HEK293T (cell line): ENCODE measurements around the gene GPR68.

Experiments used
- CTCF ChIA-PET: fragments of 350-600 bp; formaldehyde crosslinking; extraction: SDS; loops from one replicate; lab custom pipeline; 2021; ENCODE audit warnings: antibody characterized with exemption, inconsistent platforms; lab: Yijun Ruan, JAX
- POLR2A ChIA-PET: fragments of 350-600 bp; formaldehyde crosslinking; extraction: SDS; loops from one replicate; lab custom pipeline; 2020; ENCODE audit warnings: antibody characterized with exemption, inconsistent platforms; lab: Yijun Ruan, JAX
- DNase-seq: peaks from one replicate; pipeline ENCODE4 v3.0.0; 2012; ENCODE audit warnings: mixed read lengths; ENCODE audit errors: extremely low spot score
- ARNT ChIP-seq: fragments of 450-650 bp; IDR thresholded peaks from 2 replicates; pipeline ENCODE4 v1.6.1; 2017; ENCODE audit warnings: mild to moderate bottlenecking
- BHLHE40 ChIP-seq: fragments of 450-650 bp; IDR thresholded peaks from 2 replicates; pipeline ENCODE4 v1.6.1; 2016; ENCODE audit warnings: mild to moderate bottlenecking, moderate library complexity, borderline replicate concordance
- CTBP1 ChIP-seq: fragments of 450-650 bp; IDR thresholded peaks from 2 replicates; pipeline ENCODE4 v1.6.1; 2016; ENCODE audit warnings: borderline replicate concordance
- ELF4 ChIP-seq: fragments of 450-650 bp; IDR thresholded peaks from 2 replicates; pipeline ENCODE4 v1.6.1; 2017; ENCODE audit warnings: antibody characterized with exemption
- FOXA1 ChIP-seq: fragments of 450-650 bp; IDR thresholded peaks from 2 replicates; pipeline ENCODE4 v1.6.1; 2016; ENCODE audit warnings: mild to moderate bottlenecking
- FOXK2 ChIP-seq: fragments of 450-650 bp; IDR thresholded peaks from 2 replicates; pipeline ENCODE4 v1.6.1; 2016; ENCODE audit warnings: mild to moderate bottlenecking
- FOXM1 ChIP-seq: fragments of 450-650 bp; IDR thresholded peaks from 2 replicates; pipeline ENCODE4 v1.6.1; 2017; ENCODE audit warnings: mild to moderate bottlenecking, borderline replicate concordance
- HDGF ChIP-seq: fragments of 450-650 bp; IDR thresholded peaks from 2 replicates; pipeline ENCODE4 v1.6.1; 2017; ENCODE audit warnings: antibody characterized with exemption, borderline replicate concordance
- L3MBTL2 ChIP-seq: fragments of 450-650 bp; conservative IDR thresholded peaks from 2 replicates; pipeline ENCODE4 v1.6.1; 2016; ENCODE audit warnings: mild to moderate bottlenecking
- LEF1 ChIP-seq: fragments of 450-650 bp; IDR thresholded peaks from 2 replicates; pipeline ENCODE4 v1.6.1; 2017; ENCODE audit warnings: mild to moderate bottlenecking, borderline replicate concordance
- NFRKB ChIP-seq: fragments of 450-650 bp; IDR thresholded peaks from 2 replicates; pipeline ENCODE4 v1.6.1; 2016; ENCODE audit warnings: mild to moderate bottlenecking, moderate library complexity
- SP1 ChIP-seq: fragments of 450-650 bp; IDR thresholded peaks from 2 replicates; pipeline ENCODE4 v1.6.1; 2017
- SUZ12 ChIP-seq: fragments of 450-650 bp; IDR thresholded peaks from 2 replicates; pipeline ENCODE4 v1.6.1; 2016; ENCODE audit warnings: mild to moderate bottlenecking
- TARDBP ChIP-seq: fragments of 450-650 bp; IDR thresholded peaks from 2 replicates; pipeline ENCODE4 v1.6.1; 2016
- ZNF384 ChIP-seq: fragments of 450-650 bp; IDR thresholded peaks from 2 replicates; pipeline ENCODE4 v1.6.1; 2016
- TF ChIP-seq, protein P1 (sequence below): fragments of 450-650 bp; IDR thresholded peaks from 2 replicates; pipeline ENCODE4 v1.6.1; 2016

GPR68 gene

DNA sequence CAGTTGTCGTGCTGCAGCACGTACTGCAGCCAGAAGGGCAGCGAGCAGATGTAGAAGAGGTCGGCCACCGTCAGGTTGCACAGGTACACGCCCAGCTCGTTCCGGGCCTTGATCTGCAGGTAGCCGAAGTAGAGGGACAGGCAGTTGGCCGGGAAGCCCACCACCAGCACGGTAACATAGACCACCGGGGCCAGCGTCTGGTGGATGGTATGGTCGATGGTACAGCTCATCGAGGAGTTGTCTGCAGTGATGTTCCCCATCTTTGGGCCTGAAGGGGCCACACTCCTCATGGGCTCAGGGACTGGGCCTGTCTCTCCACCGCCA is 9.8 kb downstream of the GPR68 start:
- CTCF ChIA-PET: no interaction called here
- TF ChIP-seq SUZ12 (no peak), NFRKB (no peak), LEF1 (no peak), CTBP1 (no peak), ARNT (no peak), ELF4 (no peak), FOXM1 (no peak)
- DNase-seq: no peak
- POLR2A ChIA-PET: no interaction called here

GRCh38 chr14:91233936-91234790 is 10.3 kb downstream of the GPR68 start:
- no peak for DNase-seq
- ChIA-PET POLR2A (no interaction called here), CTCF (no interaction called here)
- TF ChIP-seq TARDBP: no peak
- no peak for TF ChIP-seq LEF1
- TF ChIP-seq, protein P1, sequence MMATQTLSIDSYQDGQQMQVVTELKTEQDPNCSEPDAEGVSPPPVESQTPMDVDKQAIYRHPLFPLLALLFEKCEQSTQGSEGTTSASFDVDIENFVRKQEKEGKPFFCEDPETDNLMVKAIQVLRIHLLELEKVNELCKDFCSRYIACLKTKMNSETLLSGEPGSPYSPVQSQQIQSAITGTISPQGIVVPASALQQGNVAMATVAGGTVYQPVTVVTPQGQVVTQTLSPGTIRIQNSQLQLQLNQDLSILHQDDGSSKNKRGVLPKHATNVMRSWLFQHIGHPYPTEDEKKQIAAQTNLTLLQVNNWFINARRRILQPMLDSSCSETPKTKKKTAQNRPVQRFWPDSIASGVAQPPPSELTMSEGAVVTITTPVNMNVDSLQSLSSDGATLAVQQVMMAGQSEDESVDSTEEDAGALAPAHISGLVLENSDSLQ: no peak

DNA sequence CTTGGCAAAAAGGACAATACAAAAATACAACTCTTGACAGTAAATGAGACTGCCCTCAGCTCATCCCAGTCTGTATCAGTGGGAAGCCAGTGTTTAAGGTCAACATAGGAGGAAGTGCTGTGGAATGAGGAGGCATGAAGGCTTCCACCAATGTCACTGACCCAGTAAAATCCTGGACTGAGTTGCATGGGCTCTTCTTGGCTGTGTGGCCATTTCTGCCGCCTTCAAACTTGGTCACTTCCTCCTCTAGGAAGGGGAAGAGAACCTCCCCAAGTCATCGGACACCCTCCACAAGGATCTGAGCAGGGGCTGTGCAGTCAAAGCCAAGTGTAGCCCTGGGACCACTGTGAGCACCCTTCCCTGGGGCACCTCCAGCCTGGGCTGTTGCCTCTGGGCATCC is 11.9 kb downstream of the GPR68 start:
- DNase-seq: no peak
- TF ChIP-seq SP1: no peak
- no peak for TF ChIP-seq FOXK2
- TF ChIP-seq BHLHE40: no peak
- TF ChIP-seq LEF1: no peak
- no peak for TF ChIP-seq FOXA1
- no peak for TF ChIP-seq ZNF384
- no peak for TF ChIP-seq HDGF
- no peak for TF ChIP-seq L3MBTL2
- TF ChIP-seq FOXM1: no peak
- TF ChIP-seq TARDBP: no peak
- TF ChIP-seq ELF4: no peak
- TF ChIP-seq CTBP1: no peak
- no peak for TF ChIP-seq NFRKB
- POLR2A ChIA-PET: no interaction called here
- CTCF ChIA-PET: no interaction called here

- TF ChIP-seq CTBP1 (no peak), BHLHE40 (no peak), ARNT (no peak), ZNF384 (no peak), FOXK2 (no peak), LEF1 (no peak), NFRKB (no peak), SP1 (no peak), L3MBTL2 (no peak), TARDBP (no peak), FOXM1 (no peak), ELF4 (no peak)
- TF ChIP-seq, protein P1: no peak
- POLR2A ChIA-PET: no interaction called here
- no peak for DNase-seq
- CTCF ChIA-PET: no interaction called here
These were observed 12.5 kb downstream of the GPR68 start for GRCh38 chr14:91232052-91232451.

- TF ChIP-seq BHLHE40 (no peak), ELF4 (no peak), SUZ12 (no peak), ARNT (no peak), NFRKB (no peak), FOXM1 (no peak), ZNF384 (no peak)
- TF ChIP-seq, protein P1: no peak
- no peak for DNase-seq
- ChIA-PET POLR2A (no interaction called here), CTCF (no interaction called here)
These were observed 13.1 kb downstream of the GPR68 start for GRCh38 chr14:91231446-91231845.

- TF ChIP-seq ARNT (no peak), LEF1 (no peak), NFRKB (no peak), TARDBP (no peak)
- TF ChIP-seq, protein P1: no peak
- CTCF ChIA-PET: no interaction called here
- POLR2A ChIA-PET: no interaction called here
- no peak for DNase-seq
These were observed 14.0 kb downstream of the GPR68 start for GRCh38 chr14:91230397-91231035.
